ENCODE data around the gene WDR82.

Gene WDR82

GRCh38 chr3:52278510-52279069, at the start of gene WDR82:
Gene WDR82, minus strand, starts transcription at chr3:52278649. Its CDS starts 288 bp downstream, at chr3:52278361.
- peak; percentile 97 for DNase-seq

- no peak for DNase-seq
Observed at GRCh38 chr3:52327486-52328290, 49.2 kb upstream of the WDR82 start.

GRCh38 chr3:52326976-52327375, 48.5 kb upstream of the WDR82 start:
- no peak for DNase-seq

- no peak for DNase-seq
Observed at GRCh38 chr3:52325686-52326085, 47.2 kb upstream of the WDR82 start.

- DNase-seq: no peak
Observed at GRCh38 chr3:52324676-52325075, 46.2 kb upstream of the WDR82 start.

- no peak for DNase-seq
Observed at GRCh38 chr3:52323526-52324295, 45.3 kb upstream of the WDR82 start.

GRCh38 chr3:52322466-52322865, 44.0 kb upstream of the WDR82 start:
- DNase-seq: no peak

GRCh38 chr3:52321481-52321880, 43.0 kb upstream of the WDR82 start:
- DNase-seq: no peak

- DNase-seq: no peak
Observed at GRCh38 chr3:52319921-52320595, 41.6 kb upstream of the WDR82 start.

- DNase-seq: no peak
Observed at GRCh38 chr3:52318186-52318816, 39.9 kb upstream of the WDR82 start.

GRCh38 chr3:52317208-52318000, 39.0 kb upstream of the WDR82 start:
- DNase-seq: peak; percentile 52

- no peak for DNase-seq
Observed at GRCh38 chr3:52315977-52316764, 37.7 kb upstream of the WDR82 start, which contains the start of gene DNAH1. Gene DNAH1, plus strand, starts transcription at chr3:52316319. Its CDS starts 6,124 bp downstream, at chr3:52322443.

- DNase-seq: no peak
Observed at GRCh38 chr3:52315006-52315405, 36.6 kb upstream of the WDR82 start.

GRCh38 chr3:52314489-52314888, 36.0 kb upstream of the WDR82 start:
- DNase-seq: no peak

GRCh38 chr3:52313774-52314188, 35.3 kb upstream of the WDR82 start:
- DNase-seq: no peak

- DNase-seq: no peak
Observed at GRCh38 chr3:52313188-52313773, 34.8 kb upstream of the WDR82 start.

- no peak for DNase-seq
Observed at GRCh38 chr3:52311576-52312119, 33.2 kb upstream of the WDR82 start.

GRCh38 chr3:52310861-52311575, 32.6 kb upstream of the WDR82 start:
- DNase-seq: peak; percentile 51

GRCh38 chr3:52308308-52308707, 29.9 kb upstream of the WDR82 start:
- no peak for DNase-seq

Measured in activated CD4-positive, alpha-beta T cell treated with anti-CD3 and anti-CD28 coated beads, Interleukin-2, amount 50 U/mL, for 16 hours (primary cell).